GM20431 (cell line): ENCODE results near the gene CLIC5.

Experiments
- in situ Hi-C: fragments of 300-500 bp; cut with MseI, MboI; formaldehyde crosslinking; loops from one replicate; pipeline ENCODE4 v1.15.0; 2020; ENCODE audit warnings: low sequenced_read_pairs; ENCODE audit not compliant: unreplicated experiment

CLIC5 gene

GRCh38 chr6:45901767-45902650 is 113.7 kb downstream of the CLIC5 start:
- in situ Hi-C loops, result loop anchor here (25.0 kb wide), 1 partner anchor 1240 kb away; no protein-coding TSS in a partner anchor

- in situ Hi-C loops, result loop anchor here (25.0 kb wide), 1 partner anchor 1239 kb away; no protein-coding TSS in a partner anchor
Observed at GRCh38 chr6:45900808-45901752, 114.6 kb downstream of the CLIC5 start.

DNA sequence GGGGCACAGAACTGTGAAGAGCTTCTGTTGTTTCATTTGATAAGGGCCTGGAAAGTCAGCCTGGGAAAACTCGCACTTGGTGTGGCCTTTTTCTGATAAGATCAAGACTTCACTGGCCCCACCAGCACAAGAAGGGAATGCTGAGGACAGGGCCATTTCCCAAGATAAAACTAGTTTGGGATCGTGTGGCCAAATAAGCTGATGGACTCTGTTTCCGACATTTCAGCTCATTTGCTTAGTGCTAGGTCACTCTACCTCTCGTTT is 116.0 kb downstream of the CLIC5 start:
- in situ Hi-C loops, result no loop called here

- in situ Hi-C loops, result no loop called here
Observed at GRCh38 chr6:45898941-45899682, 116.5 kb downstream of the CLIC5 start.

- in situ Hi-C loops, result no loop called here
Observed at GRCh38 chr6:45896783-45897441, 118.7 kb downstream of the CLIC5 start.

- in situ Hi-C loops, result no loop called here
Observed at GRCh38 chr6:45895569-45895968, 120.1 kb downstream of the CLIC5 start.

DNA sequence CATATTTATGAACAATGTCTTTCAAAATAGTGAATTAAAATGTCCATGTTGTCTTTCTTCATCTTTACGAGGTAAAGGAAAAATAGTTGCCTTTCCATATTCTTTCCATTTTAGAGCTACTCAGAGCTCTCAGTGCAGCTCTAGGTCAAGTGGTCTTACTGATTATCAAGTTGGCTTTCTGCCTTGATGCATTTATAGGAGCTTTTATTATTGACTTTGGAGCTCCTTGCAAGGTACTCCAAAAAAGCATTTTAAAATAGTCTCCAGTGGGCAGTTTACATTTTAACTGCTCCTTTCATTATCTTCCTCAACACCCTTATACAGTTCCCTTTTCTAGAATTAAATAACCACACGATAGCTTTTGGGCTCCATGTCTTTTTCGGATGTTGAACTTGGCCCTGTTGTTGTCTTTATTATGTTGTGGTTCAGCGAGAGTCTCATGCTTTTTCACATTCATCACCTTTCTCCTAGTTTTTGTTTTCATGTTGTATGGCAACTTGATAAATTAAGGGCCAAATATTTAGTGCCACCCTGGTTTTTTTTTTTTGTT is 122.9 kb downstream of the CLIC5 start:
- in situ Hi-C loops, result no loop called here

GRCh38 chr6:45892196-45892595 is 123.5 kb downstream of the CLIC5 start:
- in situ Hi-C loops, result no loop called here

DNA sequence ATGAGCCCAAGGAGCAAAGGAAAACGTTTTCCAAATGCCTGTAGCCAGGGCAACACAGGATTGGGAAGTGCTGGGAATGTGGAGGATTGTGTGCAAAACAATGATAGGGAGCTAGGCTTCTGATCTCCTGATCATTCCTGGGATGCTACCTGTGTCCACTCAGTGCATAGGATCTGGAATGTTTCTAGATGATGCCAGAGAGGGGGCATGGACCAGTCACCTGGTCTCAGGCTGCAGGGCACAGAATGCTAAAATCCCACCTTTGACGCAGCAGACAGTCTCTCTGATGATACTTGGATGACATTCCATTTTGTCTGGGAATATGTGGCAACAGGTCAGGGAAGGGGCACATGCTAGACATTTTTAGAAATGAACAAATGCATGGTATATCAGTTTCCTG is 128.9 kb downstream of the CLIC5 start:
- in situ Hi-C loops, result no loop called here

DNA sequence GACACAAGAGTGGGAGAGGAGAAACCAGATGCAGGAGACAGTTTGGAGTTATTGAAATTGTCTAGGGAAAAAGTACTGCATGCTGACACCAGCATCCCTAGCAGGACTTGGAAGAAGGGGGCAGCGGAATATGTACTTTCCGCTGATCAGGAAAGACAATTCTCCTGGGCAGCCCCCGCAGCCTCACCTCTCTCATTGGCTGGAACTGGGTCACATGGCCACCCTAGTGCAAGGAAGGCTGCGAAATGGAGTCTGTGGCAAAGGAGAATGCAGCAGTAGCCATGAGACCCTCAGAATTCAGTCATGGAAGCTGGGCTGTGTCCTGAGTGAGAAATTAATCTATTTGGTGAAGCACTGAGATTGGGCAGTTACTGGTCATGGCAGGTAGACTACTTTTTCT is 131.3 kb downstream of the CLIC5 start:
- in situ Hi-C loops, result no loop called here

GRCh38 chr6:45882671-45883070 is 133.0 kb downstream of the CLIC5 start:
- in situ Hi-C loops, result no loop called here

- in situ Hi-C loops, result no loop called here
Observed at GRCh38 chr6:45881705-45882467, 133.8 kb downstream of the CLIC5 start.

DNA sequence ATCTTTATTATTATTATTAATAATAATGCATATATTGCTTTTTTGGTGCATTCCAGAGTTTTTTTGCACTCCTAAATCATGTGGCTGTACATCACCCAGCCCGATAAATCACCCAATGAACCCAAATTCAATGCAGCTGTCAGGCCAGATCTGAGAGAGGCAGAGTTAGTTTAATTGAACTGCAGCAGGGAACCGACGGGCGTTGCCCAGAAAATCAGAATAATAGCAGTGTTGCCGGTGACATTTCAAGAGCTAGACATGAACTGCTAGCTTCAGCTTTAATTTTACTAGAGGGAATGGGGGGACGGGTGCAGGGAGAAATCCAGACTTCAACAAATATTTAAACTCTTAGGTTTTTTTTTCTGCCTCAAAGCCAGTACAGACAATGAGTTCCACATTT is 135.0 kb downstream of the CLIC5 start:
- in situ Hi-C loops, result no loop called here

DNA sequence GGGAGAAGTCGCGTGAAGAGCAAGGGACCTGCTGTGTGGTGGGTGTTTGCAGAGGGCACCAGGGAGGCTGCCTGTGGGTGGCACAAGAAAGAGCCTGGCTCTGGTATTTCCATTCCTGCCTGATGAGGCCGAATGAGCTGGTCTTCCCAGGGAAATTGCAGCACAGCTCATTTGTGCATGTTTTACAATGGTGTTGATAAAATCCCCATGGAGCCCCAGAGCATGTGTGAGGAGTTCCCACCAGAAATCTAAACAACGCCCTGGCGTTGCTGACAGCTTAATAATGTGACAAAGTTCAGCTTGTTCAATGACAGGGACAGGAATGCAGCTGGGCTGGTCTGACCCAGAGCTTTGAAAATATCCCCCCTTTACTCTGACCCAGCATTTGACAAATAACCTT is 135.5 kb downstream of the CLIC5 start:
- in situ Hi-C loops, result no loop called here

DNA sequence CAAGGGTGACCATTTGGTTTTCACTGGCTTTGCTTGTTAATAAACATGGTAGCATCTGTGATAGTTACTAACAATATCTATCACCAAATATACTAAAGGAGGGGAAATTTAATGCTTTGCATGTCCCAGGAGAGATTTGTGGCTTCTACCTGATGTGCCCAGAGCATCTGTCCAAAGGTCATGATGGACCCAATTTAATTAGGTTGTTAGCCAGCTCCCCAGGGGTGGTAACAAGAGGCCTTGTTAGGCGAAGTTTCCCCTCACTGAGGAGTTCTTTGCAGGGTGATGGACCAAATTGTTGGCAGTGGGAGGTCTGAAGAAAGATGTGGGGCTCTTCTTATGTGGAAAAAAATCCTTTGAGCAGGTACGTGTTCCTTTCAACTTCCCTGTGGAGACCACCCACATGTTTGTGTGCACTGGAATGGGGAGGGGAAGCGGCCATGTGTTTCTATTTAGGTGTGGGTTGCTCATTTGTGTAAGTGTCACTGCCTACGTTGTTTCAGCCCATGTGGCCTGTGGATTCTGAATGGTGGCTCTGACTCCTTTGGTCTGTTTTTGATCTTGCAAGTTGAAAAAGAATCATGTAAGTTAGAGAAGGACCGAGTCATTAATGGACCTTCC is 137.6 kb downstream of the CLIC5 start:
- in situ Hi-C loops, result no loop called here

GRCh38 chr6:45872827-45873365 is 142.8 kb downstream of the CLIC5 start:
- in situ Hi-C loops, result no loop called here

- in situ Hi-C loops, result no loop called here
Observed at GRCh38 chr6:45870531-45870930, 145.1 kb downstream of the CLIC5 start.

DNA sequence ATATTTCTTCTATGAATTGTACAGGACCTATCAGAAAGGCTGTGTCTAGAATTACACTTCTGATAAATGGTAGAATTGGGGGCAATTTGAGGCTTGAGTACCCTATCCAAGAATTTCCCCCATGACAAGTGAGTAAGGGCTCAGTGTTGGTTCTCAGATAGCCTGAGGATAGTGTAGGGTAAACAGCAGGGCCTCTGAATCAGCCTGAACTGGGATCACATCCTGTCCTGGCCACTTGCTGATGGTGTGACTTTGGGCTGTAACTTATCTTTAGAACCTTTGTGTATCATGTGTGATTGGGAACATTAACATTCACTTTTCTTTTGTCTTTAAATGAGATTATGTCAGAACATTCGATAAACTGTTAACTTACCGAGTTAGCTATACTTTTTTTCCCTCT is 151.0 kb downstream of the CLIC5 start:
- in situ Hi-C loops, result no loop called here
